VCaP (cell line): Measurements from ENCODE around the gene PRR15L.

Experiments used
- H3K27ac ChIP-seq: fragments of 450-650 bp; 2 replicates; pipeline ENCODE4 v1.5.1; 2017
- CTCF ChIP-seq: fragments of 450-650 bp; conservative IDR thresholded peaks from 2 replicates; pipeline ENCODE4 v1.5.1; 2017; ENCODE audit warnings: mild to moderate bottlenecking, moderate library complexity

The PRR15L gene

GRCh38 chr17:47916489-47917208, 41.0 kb downstream of the PRR15L start:
- no peak overlapping the region for H3K27ac ChIP-seq
- TF ChIP-seq CTCF: no peak

- no peak overlapping the region for H3K27ac ChIP-seq
- no peak for TF ChIP-seq CTCF
These were observed 41.8 kb downstream of the PRR15L start for GRCh38 chr17:47915776-47916398.

GRCh38 chr17:47914306-47914948, 43.3 kb downstream of the PRR15L start:
- no peak for TF ChIP-seq CTCF
- no peak overlapping the region for H3K27ac ChIP-seq

GRCh38 chr17:47913050-47913449, 44.6 kb downstream of the PRR15L start:
- no peak for TF ChIP-seq CTCF
- no peak overlapping the region for H3K27ac ChIP-seq

- TF ChIP-seq CTCF: no peak
- no peak overlapping the region for H3K27ac ChIP-seq
These were observed 49.6 kb downstream of the PRR15L start for GRCh38 chr17:47907932-47908562.

- no peak overlapping the region for H3K27ac ChIP-seq
- TF ChIP-seq CTCF: no peak
These were observed 51.2 kb downstream of the PRR15L start for GRCh38 chr17:47906443-47906842.

GRCh38 chr17:47905221-47905733, 52.4 kb downstream of the PRR15L start:
- TF ChIP-seq CTCF: no peak
- H3K27ac ChIP-seq: peak overlapping the region; percentile 33; the same call in 1 of the 2 replicates
